Spleen (tissue), 11 donors: ENCODE measurements around the gene HSPB6. TPM values are rescaled to one million over a fixed set of nuclear protein-coding genes. Genes with fewer than 3 reads are reported as not detected.
A peak's percentile ranks its signal among the peaks of the same experiment; 100 is the strongest.

Experiments used
- DNase-seq: peaks from one replicate; pipeline ENCODE4 v3.0.0-alpha.2; 2020
- H3K27ac ChIP-seq, 8 donors: fragments of 200-600 bp; sonication (generic) in 7 of 8; 1 replicate in 4 of 8; 2 replicates in 4 of 8; pipeline versions ENCODE4 v1.5.0 to v1.8.0; 2016 to 2021; ENCODE audit warnings: inconsistent platforms in 4 of 8, mild to moderate bottlenecking in 4 of 8, moderate library complexity in 1 of 8
- H3K27me3 ChIP-seq, 7 donors: fragments of 200-600 bp; sonication (generic) in 6 of 7; replicated peaks in 1 of 7; 1 replicate in 4 of 7; 2 replicates in 3 of 7; pipeline versions ENCODE4 v1.5.0 to v1.8.0; 2016 to 2021; ENCODE audit warnings: inconsistent platforms in 3 of 7, mild to moderate bottlenecking in 1 of 7
- H3K36me3 ChIP-seq, 6 donors: fragments of 200-600 bp; sonication (generic) in 5 of 6; 1 replicate in 4 of 6; 2 replicates in 2 of 6; pipeline versions ENCODE4 v1.5.0 to v1.8.0; 2016 to 2021; ENCODE audit warnings: inconsistent platforms in 2 of 6
- H3K4me1 ChIP-seq, 6 donors: fragments of 200-600 bp; sonication (generic) in 5 of 6; 1 replicate in 3 of 6; 2 replicates in 3 of 6; pipeline versions ENCODE4 v1.5.0 to v1.8.0; 2016 to 2021; ENCODE audit warnings: inconsistent platforms in 3 of 6
- H3K4me3 ChIP-seq, 8 donors: fragments of 200-600 bp; sonication (generic) in 7 of 8; 1 replicate in 4 of 8; 2 replicates in 4 of 8; pipeline versions ENCODE4 v1.5.0 to v1.8.0; 2016 to 2021; ENCODE audit warnings: inconsistent platforms in 4 of 8, mild to moderate bottlenecking in 4 of 8, moderate library complexity in 2 of 8
- H3K9me3 ChIP-seq, 8 donors: fragments of 200-600 bp; sonication (generic) in 7 of 8; 1 replicate in 4 of 8; 2 replicates in 4 of 8; pipeline versions ENCODE4 v1.5.0 to v1.8.0; 2016 to 2021; ENCODE audit warnings: inconsistent platforms in 4 of 8
- CTCF ChIP-seq, 11 experiments: fragments of 200-600 bp in 7 of 11; fragments of 450-650 bp in 4 of 11; sonication (generic) in 4 of 11; IDR thresholded peaks in 8 of 11; conservative IDR thresholded peaks in 3 of 11; 1 replicate in 7 of 11; 2 replicates in 4 of 11; pipeline versions ENCODE4 v1.4.0 to v1.8.0; 2016 to 2021; ENCODE audit warnings: antibody characterized with exemption in 11 of 11, inconsistent platforms in 4 of 11, mild to moderate bottlenecking in 1 of 11
- POLR2A ChIP-seq, 3 donors: fragments of 450-650 bp; IDR thresholded peaks; one replicate each; pipeline ENCODE4 v1.5.1; 2017; ENCODE audit warnings: antibody characterized with exemption in 3 of 3, mild to moderate bottlenecking in 1 of 3
- POLR2AphosphoS5 ChIP-seq, 3 donors: sonication (generic); formaldehyde crosslinking; IDR thresholded peaks; one replicate each; pipeline ENCODE4 v1.5.1; 2017; ENCODE audit warnings: antibody characterized with exemption in 3 of 3
- WGBS, 5 donors: extraction: QIAGEN DNeasy Blood & Tissue Kit in 3 of 5; methylation state at CpG; one replicate each; pipeline versions ENCODE4 v1.1.5 to v1.1.7; 2013 to 2018; 5-methylcytosine and 5-hydroxymethylcytosine counted together
- intact Hi-C: fragments of 100-400 bp; cut with DNase I; formaldehyde crosslinking; loops from one replicate; pipeline ENCODE4 v1.15.0; 2023; ENCODE audit warnings: low total_unique reads
- polyA plus RNA-seq, 3 donors: library from polyadenylated mRNA; stranded (reverse); fragments of 200-250 nt; gene quantifications; one replicate each; pipeline ENCODE4 v1.2.1, GENCODE V29; 2013
- total RNA-seq, 7 donors: library from RNA; depleted of rRNA in 3 of 7; stranded (reverse); fragments of >200 nt in 3 of 7; fragmentation: NEBNext Ultra II Directional in 4 of 7; extraction: Animal tissue kit (Norgen Biotek cat#: 25700) in 4 of 7; gene quantifications; one replicate each; pipeline versions ENCODE4 v1.1.0 to v1.2.1, GENCODE V29; 2016 to 2021
- donor health status: healthy with polysubstance abuse.
- donor health status: DM: no; HTN: no; CAD: no; lungs with moderate emphysema.
- donor health status: DM: no; HTN: no; CAD: no.
- donor health status: Bipolar disorder and iron deficiency.
- donor health status: healthy.
- donor health status: DM: no; HTN: no; CAD: no.
- donor health status: DM: yes; HTN: yes; CAD: no.

The HSPB6 gene
- total and polyA plus RNA-seq, 10 donors, result 2.1 to 11.0 (median 4.4) TPM

- Histone ChIP-seq H3K4me3 (peak within 1 kb of the TSS; percentile 60 to 85 (median 70)), H3K27me3 (no peaks in the 10 kb centered on the region), H3K9me3 (no peaks in the 10 kb centered on the region), H3K36me3 (peaks cover 0 to 37% (median 23%) of the 10 kb centered on the region in 6 donors), H3K27ac (peak within 1 kb of the TSS; percentile 82 to 100 (median 97)), H3K4me1 (peaks cover 22 to 88% (median 65%) of the 10 kb centered on the region in 6 donors)
- WGBS, 5 donors, result 22 to 34% (median 30%) methylated on average over 9 of the region's 9 CpGs
- peak; percentile 91 for DNase-seq
- TF ChIP-seq CTCF (IDR thresholded peaks at IDR 0.05 in 8 of 11, conservative IDR thresholded peaks at IDR 0.05 in 3 of 11) (no peak), POLR2A (IDR thresholded peaks at IDR 0.05) (peak in 2 of 3 donors; percentile 37 to 43), POLR2AphosphoS5 (IDR thresholded peaks at IDR 0.05) (peak; percentile 10 to 91 (median 72))
- intact Hi-C loops, result no loop called here
Measured at GRCh38 chr19:35742121-35742724, 14.6 kb downstream of the HSPB6 start, which contains the start of gene IGFLR1. IGFLR1 (minus strand) TSS chr19:35742452; CDS start chr19:35741180, 1,272 bp downstream.

- no peak for DNase-seq
- intact Hi-C loops, result no loop called here
- 0 to 3% (median 0%) methylated on average over 12 of the region's 12 CpGs for WGBS, 5 donors
- TF ChIP-seq POLR2A (IDR thresholded peaks at IDR 0.05) (no peak), CTCF (IDR thresholded peaks at IDR 0.05 in 8 of 11, conservative IDR thresholded peaks at IDR 0.05 in 3 of 11) (no peak), POLR2AphosphoS5 (IDR thresholded peaks at IDR 0.05) (no peak)
- no peaks in the 10 kb centered on the region for H3K9me3 ChIP-seq
- peak overlapping the region; percentile 82 to 100 (median 97) for H3K27ac ChIP-seq
- H3K4me3 ChIP-seq, result peak overlapping the region; percentile 60 to 85 (median 70)
- peaks cover 19 to 86% (median 58%) of the 10 kb centered on the region in 6 donors for H3K4me1 ChIP-seq
- no peaks in the 10 kb centered on the region for H3K27me3 ChIP-seq
- H3K36me3 ChIP-seq, result peaks cover 0 to 42% (median 33%) of the 10 kb centered on the region in 6 donors
Measured at GRCh38 chr19:35741203-35741515, 15.7 kb downstream of the HSPB6 start.

- TF ChIP-seq CTCF (IDR thresholded peaks at IDR 0.05 in 8 of 11, conservative IDR thresholded peaks at IDR 0.05 in 3 of 11), result peak in 7 of 11 experiments; percentile 3 to 42 (median 17)
- TF ChIP-seq POLR2A (IDR thresholded peaks at IDR 0.05), result peak in 2 of 3 donors; percentile 10 to 35
- peak; percentile 82 to 89 (median 88) for TF ChIP-seq POLR2AphosphoS5 (IDR thresholded peaks at IDR 0.05)
- Histone ChIP-seq H3K4me1 (peaks cover 16 to 81% (median 53%) of the 10 kb centered on the region in 6 donors), H3K9me3 (no peaks in the 10 kb centered on the region), H3K27me3 (no peaks in the 10 kb centered on the region), H3K4me3 (peak overlapping the region; percentile 60 to 85 (median 70)), H3K27ac (peak overlapping the region; percentile 82 to 100 (median 97)), H3K36me3 (peaks cover 0 to 47% (median 39%) of the 10 kb centered on the region in 6 donors)
- WGBS, 5 donors, result 0 to 1% (median 1%) methylated on average over 50 to 63 of the region's 63 CpGs
- intact Hi-C loops, result no loop called here
- DNase-seq, result peak; percentile 99
Measured at GRCh38 chr19:35740423-35741202, 16.2 kb downstream of the HSPB6 start.

GRCh38 chr19:35740108-35740422 lies 16.8 kb downstream of the HSPB6 start:
- intact Hi-C loops, result no loop called here
- peaks cover 0 to 53% (median 44%) of the 10 kb centered on the region in 6 donors for H3K36me3 ChIP-seq
- TF ChIP-seq POLR2A (IDR thresholded peaks at IDR 0.05) (no peak), CTCF (IDR thresholded peaks at IDR 0.05 in 8 of 11, conservative IDR thresholded peaks at IDR 0.05 in 3 of 11) (peak in 1 of 11 experiments; percentile 8)
- H3K4me1 ChIP-seq, result peaks cover 16 to 80% (median 53%) of the 10 kb centered on the region in 6 donors
- 2 to 12% (median 8%) methylated on average over 8 to 16 of the region's 16 CpGs for WGBS, 5 donors
- H3K27me3 ChIP-seq, result no peaks in the 10 kb centered on the region
- H3K27ac ChIP-seq, result peak overlapping the region; percentile 68 to 100 (median 97)
- H3K4me3 ChIP-seq, result peak overlapping the region; percentile 60 to 85 (median 70)
- no peak for DNase-seq
- no peaks in the 10 kb centered on the region for H3K9me3 ChIP-seq
